Ovary (tissue), 9 donors: ENCODE results near the gene PLCG1. TPM values are rescaled to one million over a fixed set of nuclear protein-coding genes. Genes with fewer than 3 reads are reported as not detected.

Experiments
- DNase-seq, 5 donors: peaks; one replicate each; pipeline ENCODE4 v3.0.0-alpha.2; 2019 to 2020
- H3K27ac ChIP-seq, 2 donors: fragments of 200-600 bp; one replicate each; pipeline versions ENCODE4 v1.5.1 to v1.8.0; 2019 to 2022
- H3K27me3 ChIP-seq: fragments of 200-600 bp; one replicate; pipeline ENCODE4 v1.8.0; 2022
- H3K36me3 ChIP-seq: fragments of 200-600 bp; sonication (generic); one replicate; pipeline ENCODE4 v1.5.1; 2019
- H3K4me1 ChIP-seq: one replicate; pipeline ENCODE4 v1.8.1; 2013; ENCODE audit warnings: mild to moderate bottlenecking, moderate library complexity; ENCODE audit not compliant: insufficient read depth
- H3K4me3 ChIP-seq: fragments of 200-600 bp; sonication (generic); one replicate; pipeline ENCODE4 v1.5.1; 2017
- H3K9me3 ChIP-seq, 2 donors: fragments of 200-600 bp in 1 of 2; sonication (generic) in 1 of 2; one replicate each; pipeline versions ENCODE4 v1.5.1 to v1.8.1; 2013 to 2019; ENCODE audit warnings: mild to moderate bottlenecking in 1 of 2, moderate library complexity in 1 of 2
- CTCF ChIP-seq, 3 donors: fragments of 450-650 bp in 2 of 3; fragments of 200-600 bp in 1 of 3; IDR thresholded peaks; one replicate each; pipeline versions ENCODE4 v1.5.1 to v1.8.0; 2016 to 2022; ENCODE audit warnings: antibody characterized with exemption in 3 of 3, mild to moderate bottlenecking in 1 of 3
- EP300 ChIP-seq: sonication (generic); formaldehyde crosslinking; IDR thresholded peaks from one replicate; pipeline ENCODE4 v1.6.1; 2017; ENCODE audit warnings: antibody characterized with exemption
- POLR2A ChIP-seq: fragments of 450-650 bp; IDR thresholded peaks from one replicate; pipeline ENCODE4 v1.6.1; 2017; ENCODE audit warnings: antibody characterized with exemption, mild to moderate bottlenecking, moderate library complexity
- WGBS, 3 donors: extraction: QIAGEN DNeasy Blood & Tissue Kit in 1 of 3; methylation state at CpG; one replicate each; pipeline versions ENCODE4 v1.1.5 to v1.1.7; 2013 to 2017; 5-methylcytosine and 5-hydroxymethylcytosine counted together
- intact Hi-C, 4 donors: fragments of 100-400 bp; cut with DNase I; formaldehyde crosslinking; loops; one replicate each; pipeline versions ENCODE4 v1.11.0 to v1.15.1; 2022 to 2023
- polyA plus RNA-seq, 2 donors: library from polyadenylated mRNA; stranded (reverse); fragments of 200-250 nt in 1 of 2; fragments of 350-450 nt in 1 of 2; fragmentation: Illumina TruSeq in 1 of 2; extraction: RNeasy Lipid Tissue Mini Kit (QIAGEN cat#74804) in 1 of 2; gene quantifications; one replicate each; pipeline ENCODE4 v1.2.3, GENCODE V29; 2013 to 2014
- total RNA-seq, 7 donors: library from RNA; depleted of rRNA in 2 of 7; stranded (reverse); fragments of >200 nt in 2 of 7; fragmentation: NEBNext Ultra II Directional in 3 of 7; extraction: Animal tissue kit (Norgen Biotek cat#: 25700) in 3 of 7; gene quantifications; one replicate each; pipeline versions ENCODE4 v1.1.0 to v1.2.4, GENCODE V29; 2016 to 2023
- donor health status: DM: no; HTN: no; CAD: no; lungs with moderate emphysema.
- donor health status: DM: no; HTN: no; CAD: no.
- donor health status: Bipolar disorder and iron deficiency.
- donor health status: DM: yes; HTN: yes; CAD: no.
- donor health status: DM: no; HTN: no; CAD: no.
- donor health status: DM: yes; HTN: yes; CAD: no.

Gene PLCG1
- total and polyA plus RNA-seq, 9 donors = 56.1 to 158 (median 101) TPM

- DNase-seq = peak in 2 of 5 donors; percentile 6 to 29
- Histone ChIP-seq H3K4me1 (peaks cover 5% of the 10 kb centered on the region), H3K9me3 (no peaks in the 10 kb centered on the region), H3K4me3 (no peak overlapping the region), H3K27ac (peak overlapping the region; percentile 39 to 80), H3K27me3 (no peaks in the 10 kb centered on the region), H3K36me3 (no peaks in the 10 kb centered on the region)
- TF ChIP-seq EP300 (no peak), CTCF (IDR thresholded peaks at IDR 0.05) (no peak), POLR2A (no peak)
- intact Hi-C loops = loop anchor here in 1 of 4 donors (1.0 kb wide), 1 partner anchor 234 kb away; no protein-coding TSS in a partner anchor
- WGBS, 3 donors = 77 to 87% (median 85%) methylated on average over 4 of the region's 4 CpGs
Measured at GRCh38 chr20:41175201-41175651, 37.9 kb downstream of the PLCG1 start.

- H3K36me3 ChIP-seq = no peaks in the 10 kb centered on the region
- 84 to 86% (median 85%) methylated on average over 7 of the region's 7 CpGs for WGBS, 3 donors
- peaks cover 5% of the 10 kb centered on the region for H3K4me1 ChIP-seq
- H3K9me3 ChIP-seq = no peaks in the 10 kb centered on the region
- H3K4me3 ChIP-seq = no peak overlapping the region
- no peaks in the 10 kb centered on the region for H3K27me3 ChIP-seq
- intact Hi-C loops = loop anchor here in 1 of 4 donors (1.0 kb wide), 1 partner anchor 233 kb away; no protein-coding TSS in a partner anchor
- H3K27ac ChIP-seq = peak overlapping the region in 1 of 2 donors; percentile 80
- TF ChIP-seq EP300 (no peak), POLR2A (no peak), CTCF (IDR thresholded peaks at IDR 0.05) (no peak)
- DNase-seq = peak in 2 of 5 donors; percentile 9 to 13
Measured at GRCh38 chr20:41175727-41176330, 38.5 kb downstream of the PLCG1 start.

- no peak overlapping the region for H3K4me3 ChIP-seq
- peak in 1 of 5 donors; percentile 14 for DNase-seq
- TF ChIP-seq EP300 (no peak), POLR2A (no peak), CTCF (IDR thresholded peaks at IDR 0.05) (no peak)
- intact Hi-C loops = no loop called here
- no peak overlapping the region for H3K27ac ChIP-seq
- no peaks in the 10 kb centered on the region for H3K36me3 ChIP-seq
- WGBS, 3 donors = 75 to 82% (median 80%) methylated on average over 8 of the region's 8 CpGs
- no peaks in the 10 kb centered on the region for H3K27me3 ChIP-seq
- no peaks in the 10 kb centered on the region for H3K9me3 ChIP-seq
- H3K4me1 ChIP-seq = peaks cover 5% of the 10 kb centered on the region
Measured at GRCh38 chr20:41176711-41177552, 39.6 kb downstream of the PLCG1 start.

DNA sequence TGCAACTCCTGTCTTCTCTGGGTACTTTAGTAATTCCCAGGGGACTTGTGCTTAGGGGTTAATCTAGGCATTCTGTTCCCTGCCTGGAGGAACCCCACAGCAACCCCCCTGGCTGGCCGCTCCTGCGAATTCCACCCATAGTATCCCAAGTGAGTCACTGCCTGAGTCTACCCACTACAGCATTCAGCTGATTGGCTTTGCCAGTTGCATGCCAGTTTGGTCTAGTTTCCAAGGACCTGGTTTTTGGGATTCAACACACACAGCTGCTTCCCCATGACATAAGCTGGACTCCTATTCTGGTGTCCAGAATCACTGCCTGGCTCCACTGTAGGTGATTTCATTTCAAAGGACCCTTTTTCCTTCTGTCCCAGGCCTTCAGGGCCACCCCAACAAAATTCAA is 40.3 kb downstream of the PLCG1 start:
- H3K27me3 ChIP-seq = no peaks in the 10 kb centered on the region
- no peak overlapping the region for H3K27ac ChIP-seq
- H3K4me3 ChIP-seq = no peak overlapping the region
- no peak for TF ChIP-seq CTCF (IDR thresholded peaks at IDR 0.05)
- TF ChIP-seq EP300 = no peak
- no peak for TF ChIP-seq POLR2A
- DNase-seq = peak in 3 of 5 donors; percentile 24 to 46 (median 38)
- 44 to 79% (median 47%) methylated on average over 2 of the region's 2 CpGs for WGBS, 3 donors
- H3K36me3 ChIP-seq = no peaks in the 10 kb centered on the region
- no peaks in the 10 kb centered on the region for H3K9me3 ChIP-seq
- intact Hi-C loops = no loop called here
- H3K4me1 ChIP-seq = peaks cover 5% of the 10 kb centered on the region
